Fibroblast of peridontal ligament (primary cell): ENCODE results near the gene FAM83F.
A peak's percentile ranks its signal among the peaks of the same experiment; 100 is the strongest.

Source experiments
- DNase-seq: peaks from one replicate; pipeline ENCODE4 v3.0.0-alpha.2; 2010; ENCODE audit errors: extremely low read depth

Gene FAM83F

GRCh38 chr22:40058265-40058664 is 63.5 kb downstream of the FAM83F start:
- DNase-seq = no peak

- no peak for DNase-seq
Observed at GRCh38 chr22:40065981-40066380, 71.2 kb downstream of the FAM83F start.

GRCh38 chr22:40067639-40068038 is 72.9 kb downstream of the FAM83F start:
- no peak for DNase-seq

- peak; percentile 6 for DNase-seq
Observed at GRCh38 chr22:40070701-40071100, 75.9 kb downstream of the FAM83F start.

- no peak for DNase-seq
Observed at GRCh38 chr22:40071720-40072119, 77.0 kb downstream of the FAM83F start.

GRCh38 chr22:40076702-40077645 is 82.2 kb downstream of the FAM83F start:
- DNase-seq = peak; percentile 7

- no peak for DNase-seq
Observed at GRCh38 chr22:40077646-40078016, 82.9 kb downstream of the FAM83F start.

GRCh38 chr22:40081662-40082061 is 86.9 kb downstream of the FAM83F start:
- DNase-seq = no peak

GRCh38 chr22:40082184-40082583 is 87.4 kb downstream of the FAM83F start:
- DNase-seq = no peak

GRCh38 chr22:40083794-40084193 is 89.0 kb downstream of the FAM83F start:
- DNase-seq = no peak

GRCh38 chr22:40084246-40084645 is 89.5 kb downstream of the FAM83F start:
- no peak for DNase-seq

- no peak for DNase-seq
Observed at GRCh38 chr22:40088818-40089217, 94.1 kb downstream of the FAM83F start.
